ENCODE results near the gene CNTNAP5.

The CNTNAP5 gene

GRCh38 chr2:124692707-124693106 is 667.6 kb downstream of the CNTNAP5 start:
- no peak for DNase-seq (ENCODE audit: low read depth)

- peak; percentile 8 for DNase-seq (ENCODE audit: low read depth)
These were observed 668.1 kb downstream of the CNTNAP5 start for GRCh38 chr2:124693156-124693555.

- peak; percentile 51 for DNase-seq (ENCODE audit: low read depth)
These were observed 674.0 kb downstream of the CNTNAP5 start for GRCh38 chr2:124698979-124699565.

- no peak for DNase-seq (ENCODE audit: low read depth)
These were observed 677.7 kb downstream of the CNTNAP5 start for GRCh38 chr2:124702777-124703176.

GRCh38 chr2:124704071-124704925 is 679.2 kb downstream of the CNTNAP5 start:
- no peak for DNase-seq (ENCODE audit: low read depth)

GRCh38 chr2:124708661-124709060 is 683.6 kb downstream of the CNTNAP5 start:
- DNase-seq (ENCODE audit: low read depth), result peak; percentile 64

- no peak for DNase-seq (ENCODE audit: low read depth)
These were observed 688.9 kb downstream of the CNTNAP5 start for GRCh38 chr2:124713969-124714368.

- DNase-seq (ENCODE audit: low read depth), result no peak
These were observed 700.1 kb downstream of the CNTNAP5 start for GRCh38 chr2:124725187-124725586.

- DNase-seq (ENCODE audit: low read depth), result no peak
These were observed 715.5 kb downstream of the CNTNAP5 start for GRCh38 chr2:124740636-124741035.

- no peak for DNase-seq (ENCODE audit: low read depth)
These were observed 728.8 kb downstream of the CNTNAP5 start for GRCh38 chr2:124753842-124754241.

GRCh38 chr2:124755386-124755785 is 730.3 kb downstream of the CNTNAP5 start:
- DNase-seq (ENCODE audit: low read depth), result no peak

- no peak for DNase-seq (ENCODE audit: low read depth)
These were observed 731.0 kb downstream of the CNTNAP5 start for GRCh38 chr2:124756048-124756447.

GRCh38 chr2:124762388-124762787 is 737.3 kb downstream of the CNTNAP5 start:
- no peak for DNase-seq (ENCODE audit: low read depth)

- no peak for DNase-seq (ENCODE audit: low read depth)
These were observed 738.5 kb downstream of the CNTNAP5 start for GRCh38 chr2:124763611-124764010.

GRCh38 chr2:124774781-124775180 is 749.7 kb downstream of the CNTNAP5 start:
- no peak for DNase-seq (ENCODE audit: low read depth)

- DNase-seq (ENCODE audit: low read depth), result no peak
These were observed 751.2 kb downstream of the CNTNAP5 start for GRCh38 chr2:124776332-124776731.

- DNase-seq (ENCODE audit: low read depth), result peak; percentile 14
These were observed 753.0 kb downstream of the CNTNAP5 start for GRCh38 chr2:124778076-124778475.

- DNase-seq (ENCODE audit: low read depth), result no peak
These were observed 771.6 kb downstream of the CNTNAP5 start for GRCh38 chr2:124796647-124797046.

- DNase-seq (ENCODE audit: low read depth), result peak; percentile 25
These were observed 772.0 kb downstream of the CNTNAP5 start for GRCh38 chr2:124797049-124797448.

GRCh38 chr2:124798551-124798950 is 773.5 kb downstream of the CNTNAP5 start:
- no peak for DNase-seq (ENCODE audit: low read depth)

- DNase-seq (ENCODE audit: low read depth), result peak; percentile 46
These were observed 779.2 kb downstream of the CNTNAP5 start for GRCh38 chr2:124804014-124804940.

GRCh38 chr2:124805060-124805459 is 780.0 kb downstream of the CNTNAP5 start:
- no peak for DNase-seq (ENCODE audit: low read depth)
